ENCODE measurements around the gene IRX6. TPM values are rescaled to one million over a fixed set of nuclear protein-coding genes. Genes with fewer than 3 reads are reported as not detected.

Gene IRX6
- polyA plus RNA-seq, 1 donor (not counting 4 experiments of a cell fraction or from before 2014, with no cell fraction given) = not detected

- H3K27me3 ChIP-seq (ENCODE audit: control insufficient read depth, extremely low read depth, insufficient read depth, low read length) = peaks cover 5% of the 10 kb centered on the region
- H3K79me2 ChIP-seq (ENCODE audit: control insufficient read depth, insufficient read depth, low read length) = no peaks in the 10 kb centered on the region
- no peaks in the 10 kb centered on the region for H3K4me1 ChIP-seq (ENCODE audit: control insufficient read depth, extremely low read depth, insufficient read depth, low read length)
- no peaks in the 10 kb centered on the region for H3K9me1 ChIP-seq (ENCODE audit: control insufficient read depth, extremely low read depth, insufficient read depth, low read length)
- H3K4me3 ChIP-seq (ENCODE audit: control insufficient read depth in 2 of 3, extremely low read depth in 1 of 3, insufficient read depth in 2 of 3, low read depth in 1 of 3, low read length in 3 of 3) = no peak overlapping the region
- TF ChIP-seq EZH2 (IDR thresholded peaks at IDR 0.05; ENCODE audit: low read length) (no peak), CTCF (optimal IDR thresholded peaks at IDR 0.05 in 1 of 3, IDR thresholded peaks at IDR 0.05 in 1 of 3, conservative IDR thresholded peaks at IDR 0.05 in 1 of 3; ENCODE audit: extremely low read depth in 1 of 3, insufficient read depth in 2 of 3, low read length in 3 of 3) (no peak)
- H3K9me3 ChIP-seq (ENCODE audit: control insufficient read depth, low read depth, low read length) = no peaks in the 10 kb centered on the region
- H3K36me3 ChIP-seq (ENCODE audit: control insufficient read depth in 2 of 2, extremely low read depth in 1 of 2, insufficient read depth in 2 of 2, low read length in 2 of 2) = no peaks in the 10 kb centered on the region
- H2AFZ ChIP-seq (ENCODE audit: control insufficient read depth, low read length) = no peak overlapping the region
- H3K4me2 ChIP-seq (ENCODE audit: control insufficient read depth, extremely low read depth, insufficient read depth, low read depth, low read length) = no peak overlapping the region
- H3K9ac ChIP-seq (ENCODE audit: control insufficient read depth, extremely low read depth, insufficient read depth, low read length) = no peak overlapping the region
- DNase-seq (ENCODE audit: low read depth, low spot score) (no peak), FAIRE-seq (no peak)
- dilution Hi-C loops (cut with MboI; ENCODE audit: extremely low pct_ligation_motif_present, low sequenced_read_pairs) = no loop called here
- no peak overlapping the region for H3K27ac ChIP-seq (ENCODE audit: control insufficient read depth, insufficient read depth, low read length)
- H4K20me1 ChIP-seq (ENCODE audit: control insufficient read depth, extremely low read depth, insufficient read depth, low read length) = no peaks in the 10 kb centered on the region
Observed at GRCh38 chr16:55277536-55277935, 46.5 kb upstream of the IRX6 start.

- no peak for FAIRE-seq
- Histone ChIP-seq H2AFZ (ENCODE audit: control insufficient read depth, low read length) (no peak overlapping the region), H3K27ac (ENCODE audit: control insufficient read depth, insufficient read depth, low read length) (no peak overlapping the region), H3K4me3 (ENCODE audit: control insufficient read depth in 2 of 3, extremely low read depth in 1 of 3, insufficient read depth in 2 of 3, low read depth in 1 of 3, low read length in 3 of 3) (no peak overlapping the region), H3K9ac (ENCODE audit: control insufficient read depth, extremely low read depth, insufficient read depth, low read length) (no peak overlapping the region), H3K79me2 (ENCODE audit: control insufficient read depth, insufficient read depth, low read length) (no peaks in the 10 kb centered on the region), H4K20me1 (ENCODE audit: control insufficient read depth, extremely low read depth, insufficient read depth, low read length) (no peaks in the 10 kb centered on the region), H3K27me3 (ENCODE audit: control insufficient read depth, extremely low read depth, insufficient read depth, low read length) (peaks cover 5% of the 10 kb centered on the region), H3K9me1 (ENCODE audit: control insufficient read depth, extremely low read depth, insufficient read depth, low read length) (no peaks in the 10 kb centered on the region), H3K36me3 (ENCODE audit: control insufficient read depth in 2 of 2, extremely low read depth in 1 of 2, insufficient read depth in 2 of 2, low read length in 2 of 2) (no peaks in the 10 kb centered on the region), H3K4me1 (ENCODE audit: control insufficient read depth, extremely low read depth, insufficient read depth, low read length) (no peaks in the 10 kb centered on the region), H3K9me3 (ENCODE audit: control insufficient read depth, low read depth, low read length) (no peaks in the 10 kb centered on the region), H3K4me2 (ENCODE audit: control insufficient read depth, extremely low read depth, insufficient read depth, low read depth, low read length) (no peak overlapping the region)
- dilution Hi-C loops (cut with MboI; ENCODE audit: extremely low pct_ligation_motif_present, low sequenced_read_pairs) = no loop called here
- TF ChIP-seq EZH2 (IDR thresholded peaks at IDR 0.05; ENCODE audit: low read length) (no peak), CTCF (optimal IDR thresholded peaks at IDR 0.05 in 1 of 3, IDR thresholded peaks at IDR 0.05 in 1 of 3, conservative IDR thresholded peaks at IDR 0.05 in 1 of 3; ENCODE audit: extremely low read depth in 1 of 3, insufficient read depth in 2 of 3, low read length in 3 of 3) (no peak)
- DNase-seq (ENCODE audit: low read depth, low spot score) = no peak
Observed at GRCh38 chr16:55279598-55279997, 44.4 kb upstream of the IRX6 start.

All from keratinocyte (primary cell).